HUES6 (cell line): ENCODE data around the gene FDXACB1.

ENCODE experiments used
- H3K27ac ChIP-seq: 2 replicates; pipeline ENCODE4 v1.7.0; 2013; ENCODE audit warnings: low read depth, mild to moderate bottlenecking, low read length, inconsistent platforms
- H3K27me3 ChIP-seq: 2 replicates; pipeline ENCODE4 v1.6.1; 2013; ENCODE audit warnings: low read length; ENCODE audit not compliant: control insufficient read depth, insufficient read depth
- H3K36me3 ChIP-seq: 2 replicates; pipeline ENCODE4 v1.6.1; 2013; ENCODE audit warnings: low read length; ENCODE audit not compliant: control insufficient read depth, insufficient read depth
- H3K4me1 ChIP-seq: 2 replicates; pipeline ENCODE4 v1.6.1; 2013; ENCODE audit warnings: low read length; ENCODE audit not compliant: control insufficient read depth, insufficient read depth
- H3K4me3 ChIP-seq: 2 replicates; pipeline ENCODE4 v1.5.1; 2013; ENCODE audit warnings: low read depth, low read length
- H3K9ac ChIP-seq: one replicate; pipeline ENCODE4 v1.6.1; 2013; ENCODE audit warnings: mild to moderate bottlenecking, low read length
- H3K9me3 ChIP-seq: 2 replicates; pipeline ENCODE4 v1.6.1; 2013; ENCODE audit warnings: low read depth, low read length; ENCODE audit not compliant: control insufficient read depth, insufficient read depth

Gene FDXACB1

DNA sequence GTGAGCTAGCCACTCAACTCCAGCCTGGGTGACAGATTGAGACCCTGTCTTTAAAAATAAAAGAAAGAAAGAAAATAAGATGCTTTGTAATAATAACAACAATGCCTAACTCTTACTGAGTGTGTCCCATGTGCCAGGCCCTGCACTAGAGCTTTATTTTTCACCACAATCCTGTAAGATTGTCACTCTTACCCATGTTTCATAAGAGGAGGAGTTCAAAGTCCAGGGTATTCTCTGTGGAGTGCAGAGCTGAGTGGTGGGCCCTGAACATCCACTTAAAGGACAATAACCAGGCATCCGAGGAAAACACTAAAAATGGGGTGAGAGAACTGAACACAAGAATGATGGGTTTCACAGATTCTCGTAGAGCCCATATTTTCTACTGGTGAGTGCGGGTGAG, 38.8 kb upstream of the FDXACB1 start:
- peaks cover 11% of the 10 kb centered on the region for H3K4me1 ChIP-seq
- no peaks in the 10 kb centered on the region for H3K9me3 ChIP-seq
- H3K4me3 ChIP-seq = no peak overlapping the region
- no peaks in the 10 kb centered on the region for H3K27me3 ChIP-seq
- H3K9ac ChIP-seq = no peak overlapping the region
- H3K36me3 ChIP-seq = no peaks in the 10 kb centered on the region
- H3K27ac ChIP-seq = no peak overlapping the region

DNA sequence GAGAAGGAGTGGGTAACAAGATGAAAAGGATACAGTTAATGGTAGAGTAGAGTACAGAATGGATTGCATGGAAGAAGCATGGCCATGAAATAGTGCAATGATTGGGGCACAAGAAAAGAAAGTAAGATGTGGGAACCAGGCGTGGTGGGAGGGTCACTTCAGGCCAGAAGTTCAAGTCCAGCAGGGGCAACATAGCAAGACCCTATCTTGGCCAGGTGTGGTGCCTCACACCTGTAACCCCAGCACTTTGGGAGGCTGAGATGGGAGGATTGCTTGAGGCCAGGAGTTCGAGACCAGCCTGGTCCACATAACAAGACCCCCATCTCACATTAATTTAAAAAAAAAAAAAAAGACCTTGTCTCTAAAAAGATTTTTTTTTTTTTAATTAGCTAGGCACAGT, 38.3 kb upstream of the FDXACB1 start:
- H3K36me3 ChIP-seq = no peaks in the 10 kb centered on the region
- no peaks in the 10 kb centered on the region for H3K9me3 ChIP-seq
- H3K9ac ChIP-seq = no peak overlapping the region
- H3K27ac ChIP-seq = no peak overlapping the region
- H3K4me1 ChIP-seq = peaks cover 12% of the 10 kb centered on the region
- no peaks in the 10 kb centered on the region for H3K27me3 ChIP-seq
- no peak overlapping the region for H3K4me3 ChIP-seq

DNA sequence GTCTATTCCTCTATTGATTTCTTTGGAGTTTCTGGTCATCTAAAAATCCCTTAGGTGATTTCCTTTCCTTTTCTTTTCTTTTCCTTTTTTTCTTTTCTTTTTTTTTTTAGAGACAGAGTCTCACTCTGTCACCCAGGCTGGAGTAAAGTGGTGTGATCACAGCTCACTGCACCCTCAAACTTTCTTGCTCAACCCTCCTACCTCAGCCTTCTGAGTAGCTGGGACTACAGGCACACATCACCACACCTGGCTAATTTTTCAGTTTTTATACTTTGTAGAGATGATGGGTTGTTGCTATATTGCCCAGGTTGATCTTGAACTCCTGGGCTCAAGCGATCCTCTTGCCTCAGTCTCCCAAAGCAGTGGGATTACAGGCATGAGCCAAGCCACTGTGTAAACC, 37.8 kb upstream of the FDXACB1 start:
- no peak overlapping the region for H3K4me3 ChIP-seq
- no peak overlapping the region for H3K27ac ChIP-seq
- peaks cover 18% of the 10 kb centered on the region for H3K4me1 ChIP-seq
- H3K36me3 ChIP-seq = no peaks in the 10 kb centered on the region
- H3K27me3 ChIP-seq = no peaks in the 10 kb centered on the region
- H3K9ac ChIP-seq = no peak overlapping the region
- H3K9me3 ChIP-seq = no peaks in the 10 kb centered on the region

DNA sequence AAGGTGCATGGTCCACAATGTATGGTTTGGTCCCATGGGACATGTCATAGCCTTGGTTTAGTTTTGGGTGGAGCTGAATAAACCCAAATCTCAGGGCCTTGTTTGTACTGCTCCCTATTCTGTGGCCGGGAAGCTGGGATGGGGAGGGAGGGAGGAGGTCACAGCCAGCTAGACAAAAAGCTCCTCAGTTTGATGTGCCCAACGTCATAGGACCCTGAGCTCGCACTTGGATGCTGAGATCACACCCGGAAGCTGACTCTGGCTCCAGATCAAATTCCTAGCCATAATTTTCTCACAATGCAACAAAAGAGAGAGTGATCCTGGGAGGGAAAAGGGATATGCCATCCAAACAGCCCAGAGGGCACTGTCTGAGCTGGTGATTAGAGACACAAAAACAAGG, 35.0 kb upstream of the FDXACB1 start:
- Histone ChIP-seq H3K9me3 (no peaks in the 10 kb centered on the region), H3K4me1 (peaks cover 31% of the 10 kb centered on the region), H3K36me3 (no peaks in the 10 kb centered on the region), H3K27ac (no peak overlapping the region), H3K4me3 (no peak overlapping the region), H3K9ac (no peak overlapping the region), H3K27me3 (no peaks in the 10 kb centered on the region)

DNA sequence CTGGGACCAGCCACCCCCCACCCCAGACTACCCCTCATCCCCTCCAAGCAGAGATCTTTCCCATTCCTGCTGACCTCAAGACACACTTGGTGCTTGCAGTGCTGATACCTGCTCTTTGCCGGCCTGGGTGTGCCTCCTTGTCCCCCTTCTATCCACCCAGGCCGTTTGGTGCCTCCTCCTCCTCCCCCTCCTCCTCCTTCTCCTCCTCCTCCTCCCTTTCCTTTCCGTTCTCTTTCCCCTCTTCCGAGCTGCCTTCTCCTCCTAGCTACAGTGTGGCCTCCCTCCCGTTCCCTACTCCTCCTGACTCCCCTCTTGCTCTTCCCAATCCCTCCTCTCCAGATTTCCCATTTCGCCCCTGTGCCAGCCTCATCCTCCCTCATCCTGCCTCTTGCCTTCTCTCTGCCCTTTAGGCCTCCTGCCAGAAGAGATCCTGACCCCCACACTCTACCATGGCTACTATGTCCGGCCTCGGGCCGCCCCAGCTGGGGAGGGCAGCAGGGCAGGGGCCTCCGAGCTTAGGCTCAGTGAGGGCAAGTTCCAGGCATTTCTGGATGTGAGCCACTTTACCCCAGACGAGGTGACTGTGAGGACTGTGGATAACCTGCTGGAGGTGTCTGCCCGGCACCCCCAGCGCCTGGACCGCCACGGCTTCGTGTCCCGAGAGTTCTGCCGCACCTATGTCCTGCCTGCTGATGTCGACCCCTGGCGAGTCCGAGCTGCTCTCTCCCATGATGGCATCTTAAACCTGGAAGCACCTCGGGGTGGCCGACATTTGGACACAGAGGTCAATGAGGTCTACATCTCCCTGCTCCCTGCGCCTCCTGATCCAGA, 34.3 kb upstream of the FDXACB1 start:
- Histone ChIP-seq H3K4me3 (no peak overlapping the region), H3K9ac (no peak overlapping the region), H3K4me1 (peaks cover 24% of the 10 kb centered on the region), H3K27me3 (no peaks in the 10 kb centered on the region), H3K36me3 (no peaks in the 10 kb centered on the region), H3K27ac (no peak overlapping the region), H3K9me3 (no peaks in the 10 kb centered on the region)

DNA sequence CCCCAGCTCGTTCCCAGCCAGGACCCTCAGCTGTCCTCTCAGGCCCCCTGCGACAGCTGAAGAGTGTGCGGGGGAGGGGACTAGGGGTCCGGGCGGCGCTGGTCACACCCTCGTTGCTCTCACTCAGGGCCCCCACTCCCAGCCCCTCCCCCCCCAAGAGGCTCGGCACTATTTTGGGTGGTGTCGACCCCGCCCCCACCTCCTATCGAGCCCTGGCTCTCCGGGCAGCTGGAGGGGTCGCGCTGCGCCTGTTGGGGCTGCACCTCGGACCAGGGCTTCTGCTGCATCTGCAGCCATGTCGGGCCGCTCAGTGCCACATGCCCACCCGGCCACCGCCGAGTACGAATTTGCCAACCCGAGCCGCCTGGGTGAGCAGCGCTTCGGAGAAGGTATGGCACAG, 33.6 kb upstream of the FDXACB1 start, which contains the start of gene HSPB2:
Gene HSPB2, plus strand, starts transcription at position 200 of the 400 bp plus-strand sequence. Its CDS starts 96 bp downstream, at position 296.
- H3K4me1 ChIP-seq = peaks cover 24% of the 10 kb centered on the region
- H3K27me3 ChIP-seq = no peaks in the 10 kb centered on the region
- H3K9ac ChIP-seq = no peak within 1 kb of the TSS
- no peak within 1 kb of the TSS for H3K4me3 ChIP-seq
- H3K36me3 ChIP-seq = no peaks in the 10 kb centered on the region
- no peak within 1 kb of the TSS for H3K27ac ChIP-seq
- no peaks in the 10 kb centered on the region for H3K9me3 ChIP-seq

DNA sequence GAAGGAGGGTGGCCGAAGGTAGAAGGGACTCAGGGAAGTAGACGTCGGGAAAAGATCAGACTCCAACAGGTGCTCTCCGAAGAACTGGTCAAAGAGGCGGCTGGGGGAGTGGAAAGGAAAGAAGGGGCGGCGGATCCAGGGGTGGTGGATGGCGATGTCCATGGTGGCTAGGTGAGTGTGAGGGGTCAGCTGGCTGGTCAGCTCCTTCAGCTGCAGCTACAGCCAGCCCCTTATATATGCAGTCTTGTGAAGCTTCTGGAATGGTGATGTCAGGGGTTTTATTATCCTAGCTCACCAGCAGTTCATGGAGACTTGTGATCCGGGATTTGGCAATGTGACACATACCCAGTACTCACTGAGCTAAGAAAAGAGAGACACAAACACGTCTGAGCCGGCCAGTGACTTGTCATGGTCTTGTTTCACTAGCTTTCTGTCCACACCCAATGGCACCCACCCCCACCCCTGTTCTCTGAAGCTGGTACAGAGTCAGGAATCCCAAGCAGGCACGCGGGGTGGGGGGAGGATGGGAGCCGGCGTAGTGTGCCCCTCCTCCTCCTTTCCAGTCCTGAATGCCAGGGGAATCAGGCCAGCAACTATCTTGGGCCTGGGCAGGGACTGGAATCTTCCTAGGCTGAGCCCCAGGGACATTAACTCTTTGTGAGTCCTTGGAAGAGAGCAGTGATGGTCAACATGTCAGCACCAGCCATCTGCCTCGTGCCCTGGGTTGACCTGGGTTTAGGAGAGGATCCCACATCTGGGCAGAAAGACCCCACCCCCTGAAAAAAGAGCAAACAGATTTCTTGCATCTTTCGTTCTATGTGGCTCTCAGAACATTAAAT, 32.8 kb upstream of the FDXACB1 start, which contains the start of gene CRYAB:
Gene CRYAB, minus strand, starts transcription at position 208 of the 839 bp plus-strand sequence. Its CDS starts 46 bp downstream, at position 162.
- Histone ChIP-seq H3K27ac (no peak within 1 kb of the TSS), H3K36me3 (no peaks in the 10 kb centered on the region), H3K4me1 (peaks cover 24% of the 10 kb centered on the region), H3K27me3 (no peaks in the 10 kb centered on the region), H3K9ac (no peak within 1 kb of the TSS), H3K4me3 (no peak within 1 kb of the TSS), H3K9me3 (no peaks in the 10 kb centered on the region)

DNA sequence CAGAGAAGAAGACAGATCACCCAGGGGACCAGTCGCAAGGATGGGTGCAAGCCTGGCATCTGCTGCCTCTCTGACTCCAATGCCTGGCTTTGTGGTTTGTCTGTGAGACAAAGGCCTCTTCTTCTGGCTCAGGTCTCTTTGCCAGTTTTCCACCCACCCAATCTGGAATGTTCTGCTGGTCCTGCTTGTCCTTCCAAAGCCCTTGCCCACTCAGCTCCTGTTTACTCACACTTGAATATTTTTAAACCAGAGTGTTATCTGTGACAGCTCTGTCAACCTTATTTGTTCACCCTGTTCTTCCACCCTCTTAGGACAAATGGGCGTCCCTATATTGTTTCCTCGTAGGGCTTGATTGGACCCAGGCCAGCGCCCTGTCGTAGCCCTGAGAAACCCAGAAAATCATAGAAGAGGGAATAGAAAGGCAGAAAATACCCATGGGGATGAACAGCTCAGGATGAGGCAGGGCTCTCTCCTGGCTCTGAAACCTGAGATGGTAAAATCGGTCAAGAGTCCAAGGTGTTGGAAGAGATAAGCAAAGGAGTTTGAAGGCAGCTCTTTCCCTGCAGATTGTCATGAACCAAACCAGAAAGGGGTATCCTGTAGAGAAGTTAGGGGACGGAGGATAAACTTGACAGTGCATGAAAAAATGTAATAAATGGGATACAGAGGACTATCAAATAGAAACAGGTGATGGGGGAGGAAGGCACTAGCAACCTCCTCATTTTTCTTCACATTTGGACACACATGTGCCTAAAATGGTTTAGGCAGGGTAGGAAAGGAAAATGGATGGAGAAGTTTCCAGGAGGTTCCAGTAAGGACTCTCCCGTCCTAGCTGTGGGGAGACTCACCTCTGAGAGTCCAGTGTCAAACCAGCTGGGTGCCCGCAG, 32.0 kb upstream of the FDXACB1 start:
- Histone ChIP-seq H3K36me3 (no peaks in the 10 kb centered on the region), H3K4me3 (no peak overlapping the region), H3K27ac (no peak overlapping the region)

DNA sequence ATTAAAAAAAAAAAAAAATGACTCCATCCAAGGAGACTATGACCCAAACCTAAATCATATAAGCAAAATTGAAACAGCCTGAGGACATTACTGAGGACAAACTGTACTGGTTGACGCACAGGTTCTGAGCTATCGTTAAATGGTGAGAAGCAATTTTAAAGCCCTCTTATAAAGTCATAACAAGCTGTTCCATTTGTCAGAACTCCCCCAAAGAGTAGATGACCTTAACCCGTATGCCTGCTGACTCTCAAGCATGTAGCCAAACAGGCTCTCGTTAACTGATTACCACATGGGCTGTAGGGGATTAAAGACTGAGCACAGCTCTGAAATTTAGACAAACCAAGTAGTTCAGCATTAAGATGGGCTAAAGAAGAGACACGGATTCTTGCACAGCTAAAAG, 30.4 kb upstream of the FDXACB1 start:
- no peak overlapping the region for H3K9ac ChIP-seq
- H3K27me3 ChIP-seq = no peaks in the 10 kb centered on the region
- no peaks in the 10 kb centered on the region for H3K36me3 ChIP-seq

More for the DNA sequence above, 32.0 kb upstream of the FDXACB1 start:
- peaks cover 21% of the 10 kb centered on the region for H3K4me1 ChIP-seq
- no peak overlapping the region for H3K9ac ChIP-seq
- no peaks in the 10 kb centered on the region for H3K9me3 ChIP-seq
- no peaks in the 10 kb centered on the region for H3K27me3 ChIP-seq

DNA sequence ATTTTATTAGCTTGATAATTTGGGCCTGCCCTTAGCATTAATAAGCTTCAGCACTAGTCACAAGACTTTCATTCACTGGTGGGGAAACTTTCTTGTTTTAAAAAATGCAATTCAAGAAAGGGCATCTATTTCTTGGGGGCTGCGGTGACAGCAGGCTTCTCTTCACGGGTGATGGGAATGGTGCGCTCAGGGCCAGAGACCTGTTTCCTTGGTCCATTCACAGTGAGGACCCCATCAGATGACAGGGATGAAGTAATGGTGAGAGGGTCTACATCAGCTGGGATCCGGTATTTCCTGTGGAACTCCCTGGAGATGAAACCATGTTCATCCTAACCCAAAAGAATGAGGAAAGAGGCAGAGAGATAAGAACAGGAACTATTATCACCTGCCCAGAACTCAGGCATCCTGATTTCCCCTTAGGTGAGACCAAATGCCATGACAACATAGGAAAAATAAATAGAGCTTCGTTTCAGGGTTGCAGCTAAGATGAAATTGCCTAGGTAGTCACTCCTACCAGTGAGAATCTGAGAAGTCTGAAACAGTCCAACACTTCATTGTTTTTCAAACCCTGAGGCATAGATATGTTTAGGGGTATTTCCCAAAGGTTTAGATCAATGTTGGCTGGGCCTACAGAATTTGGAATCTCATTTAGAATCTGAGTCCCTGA, 29.8 kb upstream of the FDXACB1 start:
- Histone ChIP-seq H3K36me3 (no peaks in the 10 kb centered on the region), H3K27me3 (no peaks in the 10 kb centered on the region), H3K27ac (no peak overlapping the region), H3K4me1 (peaks cover 21% of the 10 kb centered on the region), H3K4me3 (no peak overlapping the region), H3K9ac (no peak overlapping the region), H3K9me3 (no peaks in the 10 kb centered on the region)

More for the DNA sequence above, 30.4 kb upstream of the FDXACB1 start:
- Histone ChIP-seq H3K4me1 (peaks cover 21% of the 10 kb centered on the region), H3K27ac (no peak overlapping the region), H3K9me3 (no peaks in the 10 kb centered on the region), H3K4me3 (no peak overlapping the region)
